ENCODE data around the gene MCRIP2.

GRCh38 chr16:630815-631405 lies 10.7 kb upstream of the MCRIP2 start, which contains the start of gene WFIKKN1:
- no peak for TF ChIP-seq RAD21 (IDR thresholded peaks at IDR 0.05; ENCODE audit: low read depth)
- no peak for TF ChIP-seq MAX (IDR thresholded peaks at IDR 0.05)
- TF ChIP-seq EP300 (IDR thresholded peaks at IDR 0.05; ENCODE audit: borderline replicate concordance) = no peak
- TF ChIP-seq CEBPB (IDR thresholded peaks at IDR 0.05) = no peak
- TF ChIP-seq FOXM1 (IDR thresholded peaks at IDR 0.05; ENCODE audit: borderline replicate concordance, low read depth) = no peak

All from Ishikawa (cell line).